ENCODE results near the gene STXBP5.

DNA sequence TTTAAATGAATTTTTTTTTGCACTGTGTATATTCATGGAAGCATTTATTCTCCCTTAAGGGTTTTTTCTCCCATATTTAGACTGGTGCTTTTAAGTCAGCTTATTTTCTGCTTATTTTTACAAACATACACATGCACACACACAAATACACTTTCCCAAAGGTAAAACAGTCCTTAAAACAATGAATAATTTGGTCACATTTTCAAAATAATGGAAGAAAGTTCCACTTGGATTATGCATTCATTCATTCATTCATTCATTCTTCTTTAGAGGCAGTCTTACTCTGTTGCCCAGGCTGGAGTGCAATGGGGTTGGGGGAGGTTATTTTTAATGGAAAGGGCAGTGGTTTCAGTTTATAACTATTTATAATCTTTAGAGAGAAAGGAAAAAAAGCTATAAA, 69.8 kb downstream of the STXBP5 start:
- no peak for TF ChIP-seq POLR2A (IDR thresholded peaks at IDR 0.05; ENCODE audit: low read length)
- TF ChIP-seq GATA1 (IDR thresholded peaks at IDR 0.05; ENCODE audit: low read depth, low read length) = no peak
